Transverse colon (tissue), 4 donors: ENCODE results near the gene MRPL18. TPM values are rescaled to one million over a fixed set of nuclear protein-coding genes. Genes with fewer than 3 reads are reported as not detected.
A peak's percentile ranks its signal among the peaks of the same experiment; 100 is the strongest.

ENCODE experiments used
- DNase-seq: peaks from one replicate; pipeline ENCODE4 v3.0.0-alpha.2; 2019
- H3K27ac ChIP-seq, 4 donors: fragments of 200-600 bp; sonication (generic); 2 replicates each; pipeline ENCODE4 v1.5.1; 2016 to 2018; ENCODE audit warnings: inconsistent platforms in 4 of 4
- H3K27me3 ChIP-seq: fragments of 200-600 bp; sonication (generic); 2 replicates; pipeline ENCODE4 v1.5.1; 2017; ENCODE audit warnings: inconsistent platforms
- H3K36me3 ChIP-seq, 4 donors: fragments of 200-600 bp; sonication (generic); 2 replicates each; pipeline ENCODE4 v1.5.1; 2017 to 2019; ENCODE audit warnings: inconsistent platforms in 4 of 4
- H3K4me1 ChIP-seq, 4 donors: fragments of 200-600 bp; sonication (generic); 2 replicates each; pipeline ENCODE4 v1.5.1; 2017 to 2020; ENCODE audit warnings: inconsistent platforms in 4 of 4
- H3K4me3 ChIP-seq, 4 donors: fragments of 200-600 bp; sonication (generic); 1 replicate in 1 of 4; 2 replicates in 3 of 4; pipeline versions ENCODE4 v1.5.1 to v1.6.1; 2017 to 2019; ENCODE audit warnings: inconsistent platforms in 4 of 4
- H3K9me3 ChIP-seq, 2 donors: fragments of 200-600 bp; sonication (generic); 2 replicates each; pipeline ENCODE4 v1.5.1; 2017 to 2019; ENCODE audit warnings: inconsistent platforms in 2 of 2
- EP300 ChIP-seq: sonication (generic); formaldehyde crosslinking; IDR thresholded peaks from one replicate; pipeline ENCODE4 v1.6.1; 2017; ENCODE audit warnings: antibody characterized with exemption, low read depth
- POLR2A ChIP-seq: fragments of 450-650 bp; IDR thresholded peaks from one replicate; pipeline ENCODE4 v1.6.1; 2016; ENCODE audit warnings: antibody characterized with exemption, mild to moderate bottlenecking, moderate library complexity
- POLR2AphosphoS5 ChIP-seq, 3 donors: sonication (generic); formaldehyde crosslinking; IDR thresholded peaks; one replicate each; pipeline ENCODE4 v1.6.1; 2016; ENCODE audit warnings: antibody characterized with exemption in 3 of 3
- WGBS, 2 donors: methylation state at CpG; one replicate each; pipeline ENCODE4 v1.1.5; 2018; ENCODE audit warnings: low coverage in 1 of 2; 5-methylcytosine and 5-hydroxymethylcytosine counted together
- in situ Hi-C, 4 donors: fragments of 200-750 bp; cut with MboI; loops; one replicate each; pipeline versions ENCODE4 v1.15.0 to v1.15.1; 2017; ENCODE audit warnings: low sequenced_read_pairs in 3 of 4, low pct_ligation_motif_present in 1 of 4, low pct_unique_long_range_greater_than_20kb in 1 of 4
- intact Hi-C: fragments of 100-400 bp; cut with DNase I; formaldehyde crosslinking; loops from one replicate; pipeline ENCODE4 v1.15.1; 2023; ENCODE audit warnings: low total_unique reads
- total RNA-seq, 4 donors: library from RNA; depleted of rRNA; stranded (reverse); fragments of >200 nt; gene quantifications; one replicate each; pipeline ENCODE4 v1.1.0, GENCODE V29; 2016
- TF ChIP-seq, protein P1 (sequence below), 5 experiments: fragments of 200-600 bp in 3 of 5; fragments of 450-650 bp in 2 of 5; sonication (generic) in 3 of 5; IDR thresholded peaks; 1 replicate in 2 of 5; 2 replicates in 3 of 5; pipeline ENCODE4 v1.5.1; 2016 to 2017; ENCODE audit warnings: antibody characterized with exemption in 5 of 5, inconsistent platforms in 3 of 5, mild to moderate bottlenecking in 2 of 5, moderate library complexity in 1 of 5

MRPL18 gene
- total RNA-seq, 4 donors from 2014 or later = 15.3 to 68.1 (median 40.6) TPM

DNA sequence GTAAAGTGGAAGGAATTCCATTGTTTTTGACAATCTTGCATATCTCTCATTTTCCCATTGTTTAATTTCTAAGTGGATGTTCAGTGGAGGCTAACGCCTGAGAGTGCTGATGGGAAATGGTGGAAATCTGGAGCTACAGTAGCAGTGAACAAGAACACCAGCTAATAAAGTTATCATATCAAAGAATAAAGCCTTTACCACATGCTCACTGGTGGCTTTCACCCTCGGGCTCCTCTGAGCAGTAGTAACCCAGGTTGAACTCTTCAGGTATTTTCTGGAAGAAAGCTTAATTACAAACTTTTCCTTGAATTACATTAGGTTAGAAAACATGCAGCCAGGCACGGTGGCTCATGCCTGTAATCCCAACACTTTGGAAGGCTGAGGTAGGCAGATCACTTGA, 38.8 kb upstream of the MRPL18 start:
- H3K4me1 ChIP-seq = no peaks in the 10 kb centered on the region
- 67 to 83% methylated on average over 1 to 3 of the region's 3 CpGs for WGBS, 2 donors
- DNase-seq = no peak
- no peaks in the 10 kb centered on the region for H3K27me3 ChIP-seq
- peaks cover 0 to 65% (median 21%) of the 10 kb centered on the region in 4 donors for H3K36me3 ChIP-seq
- intact Hi-C loops = no loop called here
- TF ChIP-seq POLR2AphosphoS5 (IDR thresholded peaks at IDR 0.05) (no peak), EP300 (no peak), POLR2A (no peak)
- TF ChIP-seq, protein P1, sequence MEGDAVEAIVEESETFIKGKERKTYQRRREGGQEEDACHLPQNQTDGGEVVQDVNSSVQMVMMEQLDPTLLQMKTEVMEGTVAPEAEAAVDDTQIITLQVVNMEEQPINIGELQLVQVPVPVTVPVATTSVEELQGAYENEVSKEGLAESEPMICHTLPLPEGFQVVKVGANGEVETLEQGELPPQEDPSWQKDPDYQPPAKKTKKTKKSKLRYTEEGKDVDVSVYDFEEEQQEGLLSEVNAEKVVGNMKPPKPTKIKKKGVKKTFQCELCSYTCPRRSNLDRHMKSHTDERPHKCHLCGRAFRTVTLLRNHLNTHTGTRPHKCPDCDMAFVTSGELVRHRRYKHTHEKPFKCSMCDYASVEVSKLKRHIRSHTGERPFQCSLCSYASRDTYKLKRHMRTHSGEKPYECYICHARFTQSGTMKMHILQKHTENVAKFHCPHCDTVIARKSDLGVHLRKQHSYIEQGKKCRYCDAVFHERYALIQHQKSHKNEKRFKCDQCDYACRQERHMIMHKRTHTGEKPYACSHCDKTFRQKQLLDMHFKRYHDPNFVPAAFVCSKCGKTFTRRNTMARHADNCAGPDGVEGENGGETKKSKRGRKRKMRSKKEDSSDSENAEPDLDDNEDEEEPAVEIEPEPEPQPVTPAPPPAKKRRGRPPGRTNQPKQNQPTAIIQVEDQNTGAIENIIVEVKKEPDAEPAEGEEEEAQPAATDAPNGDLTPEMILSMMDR (IDR thresholded peaks at IDR 0.05) = no peak
- H3K4me3 ChIP-seq = no peak overlapping the region
- no peak overlapping the region for H3K27ac ChIP-seq
- no peaks in the 10 kb centered on the region for H3K9me3 ChIP-seq
- in situ Hi-C loops = no loop called here

DNA sequence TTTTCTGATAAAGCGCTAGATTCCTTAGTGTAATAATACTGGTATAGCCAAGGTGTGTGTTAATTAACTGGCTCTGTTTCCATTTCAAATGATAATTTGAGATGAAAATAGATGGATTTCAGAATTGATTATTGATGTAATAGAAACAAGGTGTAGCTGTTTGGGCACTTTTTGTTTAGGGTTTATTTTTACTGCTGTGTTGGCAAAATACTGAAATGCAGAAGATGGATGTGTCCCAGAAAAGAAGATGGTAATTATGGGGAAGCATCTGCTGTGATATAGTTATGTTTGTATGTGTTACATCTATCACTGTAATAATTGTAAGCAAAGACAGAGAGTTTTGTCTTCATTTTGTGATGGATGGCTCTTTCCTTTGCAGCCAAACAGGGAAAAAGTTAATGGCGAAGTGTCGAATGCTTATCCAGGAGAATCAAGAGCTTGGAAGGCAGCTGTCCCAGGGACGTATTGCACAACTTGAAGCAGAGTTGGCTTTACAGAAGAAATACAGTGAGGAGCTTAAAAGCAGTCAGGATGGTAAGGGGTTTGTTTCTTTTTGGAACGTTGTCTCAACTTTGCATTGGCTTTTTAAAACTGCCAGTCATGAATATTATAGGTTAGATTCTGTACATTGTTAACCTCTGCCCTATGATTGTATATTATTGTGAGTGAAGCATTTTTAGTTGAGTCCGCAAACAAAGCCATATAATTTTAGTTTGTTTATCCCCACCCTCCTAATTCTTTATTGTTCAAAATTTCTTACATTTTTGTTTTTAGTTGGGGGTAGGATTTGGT, 37.0 kb upstream of the MRPL18 start:
- in situ Hi-C loops = no loop called here

DNA sequence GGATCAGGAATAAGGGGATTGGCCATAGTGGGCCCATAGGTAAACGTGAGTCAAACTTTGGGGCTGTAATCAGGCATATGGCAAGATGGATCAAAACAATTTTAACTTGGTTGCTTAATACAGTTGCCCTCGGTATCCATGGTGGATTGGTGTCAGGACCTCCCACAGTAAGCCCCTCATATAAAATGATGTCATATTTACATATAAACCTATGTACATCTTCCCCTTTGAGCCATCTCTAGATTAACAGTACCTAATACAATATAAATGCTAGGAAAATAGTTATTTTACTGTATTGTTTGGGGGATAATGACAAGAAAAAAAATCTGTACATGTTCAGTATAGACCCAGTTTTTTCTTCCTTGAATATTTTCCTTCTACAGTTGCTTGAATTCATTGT, 35.9 kb upstream of the MRPL18 start:
- Histone ChIP-seq H3K27ac (no peak overlapping the region), H3K4me1 (no peaks in the 10 kb centered on the region), H3K4me3 (no peak overlapping the region), H3K27me3 (no peaks in the 10 kb centered on the region), H3K9me3 (no peaks in the 10 kb centered on the region), H3K36me3 (peaks cover 0 to 45% (median 18%) of the 10 kb centered on the region in 4 donors)
- no peak for DNase-seq
- intact Hi-C loops = no loop called here
- 83 to 88% methylated on average over 1 to 2 of the region's 2 CpGs for WGBS, 2 donors
- in situ Hi-C loops = no loop called here
- TF ChIP-seq POLR2A (no peak), POLR2AphosphoS5 (IDR thresholded peaks at IDR 0.05) (no peak), EP300 (no peak)
- TF ChIP-seq, protein P1 (IDR thresholded peaks at IDR 0.05) = no peak

More for the DNA sequence above, 37.0 kb upstream of the MRPL18 start:
- Histone ChIP-seq H3K36me3 (peaks cover 0 to 47% (median 21%) of the 10 kb centered on the region in 4 donors), H3K9me3 (no peaks in the 10 kb centered on the region), H3K27me3 (no peaks in the 10 kb centered on the region), H3K27ac (no peak overlapping the region), H3K4me3 (no peak overlapping the region), H3K4me1 (no peaks in the 10 kb centered on the region)
- TF ChIP-seq EP300 (no peak), POLR2AphosphoS5 (IDR thresholded peaks at IDR 0.05) (no peak), POLR2A (no peak)
- TF ChIP-seq, protein P1 (IDR thresholded peaks at IDR 0.05) = no peak
- no peak for DNase-seq
- 74 to 79% methylated on average over 6 of the region's 6 CpGs for WGBS, 2 donors
- intact Hi-C loops = no loop called here

DNA sequence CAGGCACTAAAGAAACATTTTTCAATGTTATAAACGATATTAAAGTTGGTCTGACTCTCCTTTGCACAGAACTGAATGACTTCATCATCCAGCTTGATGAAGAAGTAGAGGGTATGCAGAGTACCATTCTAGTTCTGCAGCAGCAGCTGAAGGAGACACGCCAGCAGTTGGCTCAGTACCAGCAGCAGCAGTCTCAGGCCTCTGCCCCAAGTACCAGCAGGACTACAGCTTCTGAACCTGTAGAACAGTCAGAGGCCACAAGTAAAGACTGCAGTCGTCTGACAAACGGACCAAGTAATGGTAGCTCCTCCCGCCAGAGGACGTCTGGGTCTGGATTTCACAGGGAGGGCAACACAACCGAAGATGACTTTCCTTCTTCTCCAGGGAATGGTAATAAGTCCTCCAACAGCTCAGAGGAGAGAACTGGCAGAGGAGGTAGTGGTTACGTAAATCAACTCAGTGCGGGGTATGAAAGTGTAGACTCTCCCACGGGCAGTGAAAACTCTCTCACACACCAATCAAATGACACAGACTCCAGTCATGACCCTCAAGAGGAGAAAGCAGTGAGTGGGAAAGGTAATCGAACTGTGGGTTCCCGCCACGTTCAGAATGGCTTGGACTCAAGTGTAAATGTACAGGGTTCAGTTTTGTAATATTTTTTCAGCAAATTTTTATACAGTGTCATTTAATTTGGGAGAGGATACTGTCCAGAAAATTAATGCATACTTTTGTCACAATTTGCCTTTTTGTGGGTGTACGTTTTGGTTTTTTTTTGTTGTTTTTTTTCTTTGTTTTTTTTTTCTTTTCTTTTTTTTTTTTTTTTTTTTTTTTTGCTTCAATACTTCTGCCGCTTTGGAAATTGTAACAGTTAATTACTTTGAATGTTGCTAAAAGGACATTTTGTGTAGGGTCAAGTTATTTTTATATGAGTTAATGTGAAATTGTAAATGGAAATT, 35.0 kb upstream of the MRPL18 start:
- Histone ChIP-seq H3K36me3 (peaks cover 0 to 43% (median 16%) of the 10 kb centered on the region in 4 donors), H3K4me1 (peaks cover 0 to 2% (median under 1%) of the 10 kb centered on the region in 4 donors), H3K4me3 (no peak overlapping the region), H3K9me3 (no peaks in the 10 kb centered on the region), H3K27me3 (no peaks in the 10 kb centered on the region), H3K27ac (no peak overlapping the region)
- no peak for TF ChIP-seq EP300
- peak in 1 of 3 donors; percentile 21 for TF ChIP-seq POLR2AphosphoS5 (IDR thresholded peaks at IDR 0.05)
- DNase-seq = no peak
- WGBS, 2 donors = 74 to 82% methylated on average over 6 to 15 of the region's 15 CpGs
- intact Hi-C loops = no loop called here
- in situ Hi-C loops = no loop called here
